ENCODE data around the gene AK5. TPM values are rescaled to one million over a fixed set of nuclear protein-coding genes. Genes with fewer than 3 reads are reported as not detected.
"Not testable (repeated sequence)": the region's sequence is repeated elsewhere in the genome, so short reads cannot be mapped to it uniquely, and the experiment has no call there.

AK5 gene
- total RNA-seq, 1 donor from 2014 or later = 1.8 TPM

DNA sequence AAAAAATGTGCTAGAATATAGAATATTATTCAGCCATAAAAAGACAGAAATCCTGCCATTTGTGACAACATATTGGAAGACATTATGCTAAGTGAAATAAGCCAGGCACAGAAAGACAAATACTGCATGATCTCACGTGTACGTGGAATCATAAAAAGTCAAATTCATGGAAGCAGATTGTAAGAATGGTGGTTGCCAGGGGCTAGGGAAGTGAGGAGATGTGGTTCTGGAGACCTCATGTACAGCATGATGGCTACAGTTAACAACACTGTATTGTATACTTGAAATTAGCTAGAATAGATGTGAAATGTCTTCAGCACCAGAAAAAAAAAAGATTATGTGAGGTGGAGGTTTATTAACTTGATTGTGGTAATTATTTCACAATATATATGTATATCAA, 234.3 kb downstream of the AK5 start:
- no peak for DNase-seq (ENCODE audit: low read depth)
- no peaks in the 10 kb centered on the region for H3K27me3 ChIP-seq (ENCODE audit: control insufficient read depth, insufficient read depth, low read length)
- H3K36me3 ChIP-seq (ENCODE audit: control insufficient read depth, insufficient read depth, low read length) = no peaks in the 10 kb centered on the region
- no peak overlapping the region for H3K4me3 ChIP-seq (ENCODE audit: low read depth, low read length)
- TF ChIP-seq, protein P1, sequence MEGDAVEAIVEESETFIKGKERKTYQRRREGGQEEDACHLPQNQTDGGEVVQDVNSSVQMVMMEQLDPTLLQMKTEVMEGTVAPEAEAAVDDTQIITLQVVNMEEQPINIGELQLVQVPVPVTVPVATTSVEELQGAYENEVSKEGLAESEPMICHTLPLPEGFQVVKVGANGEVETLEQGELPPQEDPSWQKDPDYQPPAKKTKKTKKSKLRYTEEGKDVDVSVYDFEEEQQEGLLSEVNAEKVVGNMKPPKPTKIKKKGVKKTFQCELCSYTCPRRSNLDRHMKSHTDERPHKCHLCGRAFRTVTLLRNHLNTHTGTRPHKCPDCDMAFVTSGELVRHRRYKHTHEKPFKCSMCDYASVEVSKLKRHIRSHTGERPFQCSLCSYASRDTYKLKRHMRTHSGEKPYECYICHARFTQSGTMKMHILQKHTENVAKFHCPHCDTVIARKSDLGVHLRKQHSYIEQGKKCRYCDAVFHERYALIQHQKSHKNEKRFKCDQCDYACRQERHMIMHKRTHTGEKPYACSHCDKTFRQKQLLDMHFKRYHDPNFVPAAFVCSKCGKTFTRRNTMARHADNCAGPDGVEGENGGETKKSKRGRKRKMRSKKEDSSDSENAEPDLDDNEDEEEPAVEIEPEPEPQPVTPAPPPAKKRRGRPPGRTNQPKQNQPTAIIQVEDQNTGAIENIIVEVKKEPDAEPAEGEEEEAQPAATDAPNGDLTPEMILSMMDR (IDR thresholded peaks at IDR 0.05; ENCODE audit: insufficient read depth, low read length, poor library complexity, severe bottlenecking) = no peak

DNA sequence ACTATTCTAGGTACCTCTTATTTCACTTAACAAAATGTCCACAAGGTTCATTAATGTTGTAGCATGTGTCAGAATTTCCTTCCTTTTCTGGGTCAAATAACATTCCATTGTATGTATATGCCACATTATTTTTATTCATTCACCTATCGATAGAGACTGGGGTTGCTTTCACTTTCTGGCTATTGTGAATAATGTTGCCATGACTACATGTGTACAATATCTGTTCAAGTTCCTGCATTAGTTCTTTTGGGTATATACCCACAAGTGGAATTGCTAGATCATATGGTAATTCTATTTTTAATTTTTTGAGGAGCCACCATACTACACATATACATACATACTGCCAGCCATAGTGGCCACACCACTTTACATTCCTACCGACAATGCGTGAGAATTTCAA, 242.2 kb downstream of the AK5 start:
- DNase-seq (ENCODE audit: low read depth) = no peak
- Histone ChIP-seq H3K4me3 (ENCODE audit: low read depth, low read length) (no peak overlapping the region), H3K27me3 (ENCODE audit: control insufficient read depth, insufficient read depth, low read length) (no peaks in the 10 kb centered on the region), H3K36me3 (ENCODE audit: control insufficient read depth, insufficient read depth, low read length) (no peaks in the 10 kb centered on the region)
- TF ChIP-seq, protein P1 (IDR thresholded peaks at IDR 0.05; ENCODE audit: insufficient read depth, low read length, poor library complexity, severe bottlenecking) = no peak

DNA sequence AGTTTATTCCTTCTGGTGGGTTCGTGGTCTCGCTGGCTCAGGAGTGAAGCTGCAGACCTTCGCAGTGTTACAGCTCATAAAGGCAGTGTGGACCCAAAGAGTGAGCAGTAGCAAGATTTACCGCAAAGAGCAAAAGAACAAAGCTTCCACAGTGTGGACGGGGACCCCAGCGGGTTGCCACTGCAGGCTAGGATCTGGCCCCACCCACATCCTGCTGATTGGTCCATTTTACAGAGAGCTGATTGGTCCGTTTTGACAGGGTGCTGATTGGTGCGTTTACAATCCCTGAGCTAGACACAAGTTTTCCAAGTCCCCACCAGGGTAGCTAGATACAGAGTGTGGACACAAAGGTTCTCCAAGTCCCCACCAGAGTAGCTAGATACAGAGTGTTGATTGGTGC, 249.3 kb downstream of the AK5 start:
- H3K4me3 ChIP-seq (ENCODE audit: low read depth, low read length); H3K27me3 ChIP-seq (ENCODE audit: control insufficient read depth, insufficient read depth, low read length); DNase-seq (ENCODE audit: low read depth); H3K36me3 ChIP-seq (ENCODE audit: control insufficient read depth, insufficient read depth, low read length): not testable (repeated sequence)

DNA sequence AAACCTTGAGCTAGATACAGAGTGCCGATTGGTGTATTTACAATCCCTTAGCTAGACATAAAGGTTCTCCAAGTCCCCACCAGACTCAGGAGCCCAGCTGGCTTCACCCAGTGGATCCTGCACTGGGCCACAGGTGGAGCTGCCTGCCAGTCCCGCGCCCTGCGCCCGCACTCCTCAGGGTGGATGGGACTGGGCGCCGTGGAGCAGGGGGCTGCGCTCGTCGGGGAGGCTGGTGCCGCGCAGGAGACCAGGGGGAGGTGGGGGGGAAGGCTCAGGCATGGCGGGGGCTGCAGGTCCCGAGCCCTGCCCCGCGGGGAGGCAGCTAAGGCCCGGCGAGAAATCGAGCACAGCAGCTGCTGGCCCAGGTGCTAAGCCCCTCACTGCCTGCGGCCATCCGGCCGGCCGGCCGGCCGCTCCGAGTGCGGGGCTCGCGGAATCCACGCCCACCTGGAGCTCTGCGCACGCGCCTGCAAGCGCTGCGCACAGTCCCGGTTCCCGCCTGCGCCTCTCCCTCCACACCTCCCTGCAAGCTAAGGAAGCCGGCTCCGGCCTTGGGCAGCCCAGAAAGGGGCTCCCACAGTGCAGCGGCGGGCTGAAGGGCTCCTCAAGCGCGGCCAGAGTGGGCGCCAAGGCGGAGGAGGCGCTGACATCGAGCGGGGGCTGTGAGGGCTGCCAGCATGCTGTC, 249.9 kb downstream of the AK5 start:
- DNase-seq (ENCODE audit: low read depth); H3K27me3 ChIP-seq (ENCODE audit: control insufficient read depth, insufficient read depth, low read length); H3K36me3 ChIP-seq (ENCODE audit: control insufficient read depth, insufficient read depth, low read length); H3K4me3 ChIP-seq (ENCODE audit: low read depth, low read length): not testable (repeated sequence)

DNA sequence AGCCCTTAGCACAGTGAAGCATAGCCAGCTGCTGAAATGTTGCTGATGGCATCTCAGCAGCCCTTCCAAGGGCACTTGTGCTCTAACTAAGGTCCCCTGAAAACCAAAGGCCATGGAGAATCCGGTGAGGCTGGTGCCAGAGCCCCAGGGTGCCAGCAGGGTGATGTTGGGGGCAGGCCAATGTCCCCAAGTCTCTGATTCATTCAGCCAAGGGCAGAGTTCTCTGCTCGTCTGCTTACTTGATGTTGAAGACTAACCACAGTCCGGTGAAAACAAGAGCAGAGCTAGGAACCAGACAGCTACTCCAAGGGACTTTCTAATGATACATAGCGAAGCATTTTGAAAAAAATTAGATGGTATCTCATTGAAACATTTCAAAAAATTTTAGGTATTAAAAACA, 250.8 kb downstream of the AK5 start:
- no peak for DNase-seq (ENCODE audit: low read depth)
- Histone ChIP-seq H3K36me3 (ENCODE audit: control insufficient read depth, insufficient read depth, low read length) (no peaks in the 10 kb centered on the region), H3K27me3 (ENCODE audit: control insufficient read depth, insufficient read depth, low read length) (no peaks in the 10 kb centered on the region), H3K4me3 (ENCODE audit: low read depth, low read length) (no peak overlapping the region)
- TF ChIP-seq, protein P1 (IDR thresholded peaks at IDR 0.05; ENCODE audit: insufficient read depth, low read length, poor library complexity, severe bottlenecking) = no peak

DNA sequence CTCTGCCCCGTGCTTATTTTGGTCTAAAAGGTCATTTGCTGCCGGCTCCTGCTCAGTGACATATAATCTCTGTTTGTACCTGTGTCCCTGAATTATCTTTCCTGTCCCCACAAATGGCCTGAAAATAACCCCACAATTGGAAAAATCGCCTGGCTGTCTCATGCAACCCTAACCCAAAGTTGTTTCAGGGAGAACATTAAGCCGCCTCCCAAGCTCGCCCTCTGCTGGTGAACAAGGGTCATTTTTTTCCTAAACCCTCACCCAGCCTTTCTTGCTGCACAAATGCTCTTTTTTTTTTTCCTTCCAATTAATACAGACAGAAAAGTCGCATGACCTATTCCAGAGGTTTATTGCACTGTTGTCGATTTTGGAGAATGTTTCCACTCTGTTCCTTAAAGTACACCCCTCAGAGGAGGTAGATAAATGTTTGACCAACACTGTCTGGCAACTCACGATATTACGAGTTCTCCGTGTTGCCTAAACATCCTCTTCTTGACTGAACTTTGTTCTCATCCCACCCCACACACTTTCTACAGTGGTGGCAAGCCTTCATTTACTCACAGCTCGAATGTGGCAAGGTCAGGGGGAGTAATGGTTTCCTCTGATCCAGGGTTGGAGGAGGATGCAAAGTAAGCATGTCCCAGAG, 252.0 kb downstream of the AK5 start:
- no peaks in the 10 kb centered on the region for H3K27me3 ChIP-seq (ENCODE audit: control insufficient read depth, insufficient read depth, low read length)
- TF ChIP-seq, protein P1 (IDR thresholded peaks at IDR 0.05; ENCODE audit: insufficient read depth, low read length, poor library complexity, severe bottlenecking) = peak; percentile 77
- no peaks in the 10 kb centered on the region for H3K36me3 ChIP-seq (ENCODE audit: control insufficient read depth, insufficient read depth, low read length)
- no peak overlapping the region for H3K4me3 ChIP-seq (ENCODE audit: low read depth, low read length)
- no peak for DNase-seq (ENCODE audit: low read depth)

DNA sequence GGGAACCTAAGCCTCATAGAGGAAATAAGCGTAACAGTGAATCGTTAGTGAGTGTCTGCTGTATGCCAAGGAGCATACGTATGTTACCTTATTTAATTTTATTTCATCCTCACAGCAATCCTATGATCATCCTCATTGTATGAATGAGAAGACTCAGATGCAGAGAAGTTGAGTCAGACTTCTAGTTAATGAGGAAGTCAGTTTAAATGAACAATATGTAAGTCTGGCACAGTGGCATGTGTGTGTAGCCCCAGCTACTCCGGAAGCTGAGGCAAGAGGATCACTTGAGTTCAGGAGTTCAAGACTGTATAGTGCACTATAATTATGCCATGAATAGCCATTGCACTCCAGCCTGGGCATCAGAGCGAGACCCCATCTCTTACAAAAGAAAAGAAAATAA, 252.6 kb downstream of the AK5 start:
- Histone ChIP-seq H3K27me3 (ENCODE audit: control insufficient read depth, insufficient read depth, low read length) (no peaks in the 10 kb centered on the region), H3K4me3 (ENCODE audit: low read depth, low read length) (no peak overlapping the region), H3K36me3 (ENCODE audit: control insufficient read depth, insufficient read depth, low read length) (no peaks in the 10 kb centered on the region)
- TF ChIP-seq, protein P1 (IDR thresholded peaks at IDR 0.05; ENCODE audit: insufficient read depth, low read length, poor library complexity, severe bottlenecking) = no peak
- DNase-seq (ENCODE audit: low read depth) = no peak

Data from kidney epithelial cell (primary cell).